ENCODE data around the gene SNCAIP.

The SNCAIP gene

DNA sequence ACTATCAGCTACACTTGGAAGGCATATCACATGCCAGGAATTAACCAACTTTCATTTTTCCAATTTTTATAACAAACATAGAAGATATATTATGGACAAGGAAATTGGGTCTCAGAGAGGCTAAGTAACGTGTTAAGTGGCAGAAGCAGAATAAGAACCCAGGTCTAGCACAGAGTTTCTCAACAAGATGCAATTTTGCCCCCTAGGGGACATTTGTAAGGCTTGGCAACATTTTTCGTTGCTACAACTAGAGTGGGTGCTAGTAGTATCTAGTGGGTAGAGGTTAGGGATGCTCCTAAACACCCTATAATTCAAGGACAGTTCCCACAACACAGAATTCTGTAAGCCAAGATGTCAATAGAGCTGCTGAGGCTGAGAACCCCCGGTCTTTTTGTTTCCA lies 180.6 kb downstream of the SNCAIP start:
- H3K4me3 ChIP-seq (ENCODE audit: insufficient read depth, low read length, poor library complexity, severe bottlenecking): no peak overlapping the region
- no peak overlapping the region for H2AFZ ChIP-seq (ENCODE audit: low read depth, low read length, severe bottlenecking)
- no peaks in the 10 kb centered on the region for H3K36me3 ChIP-seq (ENCODE audit: low read length)
- H3K9me2 ChIP-seq (replicated peaks; ENCODE audit: insufficient read depth, low read length): no peaks in the 10 kb centered on the region
- H3K9ac ChIP-seq (ENCODE audit: low read length): no peak overlapping the region
- no peaks in the 10 kb centered on the region for H3F3A ChIP-seq (ENCODE audit: insufficient read depth)
- H3K4me2 ChIP-seq (ENCODE audit: low read depth, low read length, poor library complexity, severe bottlenecking): no peak overlapping the region
- no peaks in the 10 kb centered on the region for H3K79me2 ChIP-seq (ENCODE audit: insufficient read depth, low read length)
- H3K27me3 ChIP-seq (ENCODE audit: low read length): no peaks in the 10 kb centered on the region
- no peaks in the 10 kb centered on the region for H3K9me3 ChIP-seq (ENCODE audit: insufficient read depth, low read length)
- no peak overlapping the region for H3K27ac ChIP-seq (ENCODE audit: low read depth, low read length)
- H4K20me1 ChIP-seq (ENCODE audit: low read depth, low read length): no peaks in the 10 kb centered on the region
- TF ChIP-seq EZH2phosphoT487 (conservative IDR thresholded peaks at IDR 0.05; ENCODE audit: low read length): no peak
- TF ChIP-seq, protein P1, sequence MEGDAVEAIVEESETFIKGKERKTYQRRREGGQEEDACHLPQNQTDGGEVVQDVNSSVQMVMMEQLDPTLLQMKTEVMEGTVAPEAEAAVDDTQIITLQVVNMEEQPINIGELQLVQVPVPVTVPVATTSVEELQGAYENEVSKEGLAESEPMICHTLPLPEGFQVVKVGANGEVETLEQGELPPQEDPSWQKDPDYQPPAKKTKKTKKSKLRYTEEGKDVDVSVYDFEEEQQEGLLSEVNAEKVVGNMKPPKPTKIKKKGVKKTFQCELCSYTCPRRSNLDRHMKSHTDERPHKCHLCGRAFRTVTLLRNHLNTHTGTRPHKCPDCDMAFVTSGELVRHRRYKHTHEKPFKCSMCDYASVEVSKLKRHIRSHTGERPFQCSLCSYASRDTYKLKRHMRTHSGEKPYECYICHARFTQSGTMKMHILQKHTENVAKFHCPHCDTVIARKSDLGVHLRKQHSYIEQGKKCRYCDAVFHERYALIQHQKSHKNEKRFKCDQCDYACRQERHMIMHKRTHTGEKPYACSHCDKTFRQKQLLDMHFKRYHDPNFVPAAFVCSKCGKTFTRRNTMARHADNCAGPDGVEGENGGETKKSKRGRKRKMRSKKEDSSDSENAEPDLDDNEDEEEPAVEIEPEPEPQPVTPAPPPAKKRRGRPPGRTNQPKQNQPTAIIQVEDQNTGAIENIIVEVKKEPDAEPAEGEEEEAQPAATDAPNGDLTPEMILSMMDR (IDR thresholded peaks at IDR 0.05; ENCODE audit: insufficient read depth, low read length, poor library complexity, severe bottlenecking): no peak

DNA sequence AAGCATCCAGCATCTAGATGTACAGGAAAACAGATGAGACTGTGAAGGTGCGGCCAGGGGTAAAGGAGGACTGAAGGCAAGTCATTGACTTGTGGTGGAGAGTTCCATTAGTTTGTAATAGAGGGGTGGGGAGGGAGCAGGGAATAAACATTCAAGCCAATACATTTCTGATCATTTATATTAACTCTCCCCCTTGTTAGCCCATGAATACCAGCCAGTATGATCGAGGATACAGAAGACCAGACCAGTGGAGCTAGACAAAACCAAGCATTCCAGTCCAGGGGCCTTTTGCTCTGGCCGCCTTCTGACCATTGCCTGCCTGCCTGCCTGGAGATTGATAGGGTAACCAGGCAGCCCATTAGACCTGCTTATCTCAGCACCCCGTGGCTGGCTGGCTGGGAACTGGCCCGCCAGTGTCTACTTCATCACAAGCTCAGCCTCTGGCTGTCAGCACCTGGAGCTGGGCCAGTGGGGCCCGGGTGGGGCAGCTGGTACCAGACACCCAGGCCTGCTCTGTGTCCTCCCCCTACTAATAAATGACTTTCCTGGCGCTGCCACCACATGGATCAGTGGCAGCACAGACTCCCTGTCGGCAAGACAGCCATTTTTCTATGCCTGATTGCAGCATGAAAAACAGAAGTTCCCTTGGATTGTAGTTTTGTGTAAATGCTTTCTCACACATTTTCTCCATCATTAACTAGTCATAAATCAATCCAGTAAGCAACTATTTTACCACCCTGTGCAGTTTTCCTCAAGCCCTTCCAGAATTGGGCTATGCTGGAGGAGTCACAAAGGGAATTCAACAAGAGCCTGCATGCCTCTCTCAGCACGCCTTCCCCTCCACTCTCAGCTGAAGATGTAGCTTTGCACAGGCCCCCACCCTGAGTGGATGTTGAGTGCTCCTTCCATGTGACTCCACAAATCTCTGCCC lies 181.3 kb downstream of the SNCAIP start:
- Histone ChIP-seq H3K9me3 (ENCODE audit: insufficient read depth, low read length) (no peaks in the 10 kb centered on the region), H3K9me2 (replicated peaks; ENCODE audit: insufficient read depth, low read length) (no peaks in the 10 kb centered on the region), H3K9ac (ENCODE audit: low read length) (no peak overlapping the region), H3K27ac (ENCODE audit: low read depth, low read length) (no peak overlapping the region), H3K79me2 (ENCODE audit: insufficient read depth, low read length) (no peaks in the 10 kb centered on the region), H2AFZ (ENCODE audit: low read depth, low read length, severe bottlenecking) (no peak overlapping the region), H3F3A (ENCODE audit: insufficient read depth) (no peaks in the 10 kb centered on the region), H3K4me2 (ENCODE audit: low read depth, low read length, poor library complexity, severe bottlenecking) (no peak overlapping the region), H4K20me1 (ENCODE audit: low read depth, low read length) (no peaks in the 10 kb centered on the region), H3K27me3 (ENCODE audit: low read length) (no peaks in the 10 kb centered on the region), H3K4me3 (ENCODE audit: insufficient read depth, low read length, poor library complexity, severe bottlenecking) (no peak overlapping the region), H3K36me3 (ENCODE audit: low read length) (no peaks in the 10 kb centered on the region)
- no peak for TF ChIP-seq EZH2phosphoT487 (conservative IDR thresholded peaks at IDR 0.05; ENCODE audit: low read length)
- TF ChIP-seq, protein P1 (IDR thresholded peaks at IDR 0.05; ENCODE audit: insufficient read depth, low read length, poor library complexity, severe bottlenecking): no peak

- no peak overlapping the region for H3K4me2 ChIP-seq (ENCODE audit: low read depth, low read length, poor library complexity, severe bottlenecking)
- TF ChIP-seq, protein P1 (IDR thresholded peaks at IDR 0.05; ENCODE audit: insufficient read depth, low read length, poor library complexity, severe bottlenecking): no peak
- TF ChIP-seq EZH2phosphoT487 (conservative IDR thresholded peaks at IDR 0.05; ENCODE audit: low read length): no peak
- H3F3A ChIP-seq (ENCODE audit: insufficient read depth): no peaks in the 10 kb centered on the region
- H3K27ac ChIP-seq (ENCODE audit: low read depth, low read length): no peak overlapping the region
- no peak overlapping the region for H3K4me3 ChIP-seq (ENCODE audit: insufficient read depth, low read length, poor library complexity, severe bottlenecking)
- no peaks in the 10 kb centered on the region for H4K20me1 ChIP-seq (ENCODE audit: low read depth, low read length)
- H3K27me3 ChIP-seq (ENCODE audit: low read length): no peaks in the 10 kb centered on the region
- H3K9me3 ChIP-seq (ENCODE audit: insufficient read depth, low read length): no peaks in the 10 kb centered on the region
- no peaks in the 10 kb centered on the region for H3K9me2 ChIP-seq (replicated peaks; ENCODE audit: insufficient read depth, low read length)
- H3K79me2 ChIP-seq (ENCODE audit: insufficient read depth, low read length): no peaks in the 10 kb centered on the region
- H3K36me3 ChIP-seq (ENCODE audit: low read length): no peaks in the 10 kb centered on the region
- no peak overlapping the region for H3K9ac ChIP-seq (ENCODE audit: low read length)
- H2AFZ ChIP-seq (ENCODE audit: low read depth, low read length, severe bottlenecking): no peak overlapping the region
These were observed 182.1 kb downstream of the SNCAIP start for GRCh38 chr5:122494109-122494508.
